ENCODE measurements around the gene NCMAP. TPM values are rescaled to one million over a fixed set of nuclear protein-coding genes. Genes with fewer than 3 reads are reported as not detected.

The NCMAP gene
- total RNA-seq, 3 donors from 2014 or later, result 0.16 to 8.2 (median 0.98) TPM

DNA sequence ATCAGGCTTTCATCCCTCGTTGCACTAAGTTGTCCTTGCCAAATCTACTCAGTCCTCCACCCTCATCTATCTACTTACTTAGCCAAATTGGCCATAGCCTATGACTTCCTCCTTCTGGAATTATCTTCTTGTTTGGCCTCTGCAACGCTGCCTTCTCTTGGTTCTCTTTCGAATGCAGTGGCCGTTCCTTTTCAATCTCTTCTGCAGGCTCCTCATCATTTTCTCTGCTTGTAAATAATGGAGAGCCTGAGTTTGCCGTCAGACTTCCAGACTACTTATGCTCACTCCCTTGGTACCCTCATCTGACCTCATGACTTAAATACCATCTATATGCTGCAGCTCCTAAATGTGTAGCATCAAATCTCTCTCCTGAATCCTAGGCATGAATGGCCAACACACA lies 64.8 kb downstream of the NCMAP start:
- intact Hi-C loops (cut with DNase I; ENCODE audit: low total_unique reads), result loop anchor here (10.0 kb wide), 1 partner anchor 46 kb away; no protein-coding TSS in a partner anchor
- no peaks in the 10 kb centered on the region for H3K36me3 ChIP-seq
- no peak for DNase-seq (ENCODE audit: low spot score in 2 of 2)
- H3K4me1 ChIP-seq, result peaks cover 0 to 3% of the 10 kb centered on the region in 2 donors
- no peaks in the 10 kb centered on the region for H3K27me3 ChIP-seq
- H3K9me3 ChIP-seq, result no peaks in the 10 kb centered on the region
- TF ChIP-seq POLR2A (IDR thresholded peaks at IDR 0.05), result no peak
- TF ChIP-seq CTCF (IDR thresholded peaks at IDR 0.05), result no peak
- TF ChIP-seq POLR2AphosphoS5 (IDR thresholded peaks at IDR 0.05), result no peak
- H3K4me3 ChIP-seq, result no peak overlapping the region
- H3K27ac ChIP-seq, result peak overlapping the region; percentile 55 to 80

- Histone ChIP-seq H3K4me3 (no peak overlapping the region), H3K27me3 (no peaks in the 10 kb centered on the region), H3K36me3 (no peaks in the 10 kb centered on the region), H3K9me3 (no peaks in the 10 kb centered on the region), H3K27ac (peak overlapping the region in 1 of 2 donors; percentile 80), H3K4me1 (peaks cover 0 to 3% of the 10 kb centered on the region in 2 donors)
- TF ChIP-seq POLR2A (IDR thresholded peaks at IDR 0.05), result no peak
- TF ChIP-seq POLR2AphosphoS5 (IDR thresholded peaks at IDR 0.05), result no peak
- TF ChIP-seq CTCF (IDR thresholded peaks at IDR 0.05), result no peak
- no peak for DNase-seq (ENCODE audit: low spot score in 2 of 2)
- intact Hi-C loops (cut with DNase I; ENCODE audit: low total_unique reads), result loop anchor here (10.0 kb wide), 1 partner anchor 46 kb away; no protein-coding TSS in a partner anchor
Measured at GRCh38 chr1:24621121-24621520, 65.2 kb downstream of the NCMAP start.

DNA sequence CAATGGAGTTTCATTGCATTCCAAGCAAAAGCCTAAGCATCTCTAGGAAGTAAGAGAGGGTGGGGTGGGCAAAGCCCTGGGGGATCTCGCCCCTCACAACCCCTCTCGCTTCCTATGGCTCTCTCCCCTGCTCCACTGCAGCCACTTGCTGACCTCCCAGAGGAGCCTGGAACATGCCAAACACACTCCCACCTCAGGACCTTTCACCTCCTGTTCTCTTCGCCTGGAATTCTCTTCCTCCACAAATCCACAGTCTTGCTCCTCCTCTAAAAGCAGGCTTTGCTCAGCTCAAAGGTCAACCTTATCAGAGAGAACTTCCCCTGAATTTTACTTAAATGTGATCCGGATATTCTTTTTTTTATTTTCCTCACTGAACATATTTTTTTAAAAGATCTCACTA lies 66.3 kb downstream of the NCMAP start:
- H3K4me3 ChIP-seq, result no peak overlapping the region
- H3K27ac ChIP-seq, result peak overlapping the region; percentile 68 to 80
- no peaks in the 10 kb centered on the region for H3K9me3 ChIP-seq
- H3K27me3 ChIP-seq, result no peaks in the 10 kb centered on the region
- no peak for TF ChIP-seq POLR2A (IDR thresholded peaks at IDR 0.05)
- TF ChIP-seq CTCF (IDR thresholded peaks at IDR 0.05), result no peak
- TF ChIP-seq POLR2AphosphoS5 (IDR thresholded peaks at IDR 0.05), result no peak
- DNase-seq (ENCODE audit: low spot score in 2 of 2), result no peak
- intact Hi-C loops (cut with DNase I; ENCODE audit: low total_unique reads), result loop anchor here (10.0 kb wide), 1 partner anchor 47 kb away; no protein-coding TSS in a partner anchor
- H3K36me3 ChIP-seq, result no peaks in the 10 kb centered on the region
- H3K4me1 ChIP-seq, result peaks cover 0 to 3% of the 10 kb centered on the region in 2 donors

- no peak for TF ChIP-seq CTCF (IDR thresholded peaks at IDR 0.05)
- no peak for TF ChIP-seq POLR2A (IDR thresholded peaks at IDR 0.05)
- TF ChIP-seq POLR2AphosphoS5 (IDR thresholded peaks at IDR 0.05), result no peak
- DNase-seq (ENCODE audit: low spot score in 2 of 2), result no peak
- intact Hi-C loops (cut with DNase I; ENCODE audit: low total_unique reads), result no loop called here
- H3K9me3 ChIP-seq, result no peaks in the 10 kb centered on the region
- H3K36me3 ChIP-seq, result no peaks in the 10 kb centered on the region
- no peak overlapping the region for H3K4me3 ChIP-seq
- H3K27ac ChIP-seq, result no peak overlapping the region
- no peaks in the 10 kb centered on the region for H3K4me1 ChIP-seq
- H3K27me3 ChIP-seq, result no peaks in the 10 kb centered on the region
Measured at GRCh38 chr1:24632832-24633175, 76.9 kb downstream of the NCMAP start.

- no peaks in the 10 kb centered on the region for H3K4me1 ChIP-seq
- TF ChIP-seq POLR2A (IDR thresholded peaks at IDR 0.05), result no peak
- TF ChIP-seq CTCF (IDR thresholded peaks at IDR 0.05), result peak in 2 of 3 donors; percentile 38 to 61
- TF ChIP-seq POLR2AphosphoS5 (IDR thresholded peaks at IDR 0.05), result no peak
- H3K27me3 ChIP-seq, result no peaks in the 10 kb centered on the region
- no peak overlapping the region for H3K27ac ChIP-seq
- no peak for DNase-seq (ENCODE audit: low spot score in 2 of 2)
- H3K36me3 ChIP-seq, result no peaks in the 10 kb centered on the region
- H3K4me3 ChIP-seq, result no peak overlapping the region
- no peaks in the 10 kb centered on the region for H3K9me3 ChIP-seq
- intact Hi-C loops (cut with DNase I; ENCODE audit: low total_unique reads), result no loop called here
Measured at GRCh38 chr1:24635195-24635843, 79.4 kb downstream of the NCMAP start.

All from breast epithelium (tissue), 4 donors.